WERI-Rb-1 (cell line): ENCODE data around the gene MAGEA10.
"Not testable (repeated sequence)": the region's sequence is repeated elsewhere in the genome, so short reads cannot be mapped to it uniquely, and the experiment has no call there.

ENCODE experiments used
- DNase-seq: peaks from one replicate; pipeline ENCODE4 v3.0.0-alpha.2; 2020
- H3K27ac ChIP-seq: fragments of 250-450 bp; sonication (Bioruptor Pico); 2 replicates; pipeline ENCODE4 v1.5.1; 2020; ENCODE audit warnings: mild to moderate bottlenecking, moderate library complexity
- H3K27me3 ChIP-seq: fragments of 250-450 bp; sonication (Bioruptor Pico); 2 replicates; pipeline ENCODE4 v1.5.1; 2021; ENCODE audit warnings: mild to moderate bottlenecking, low read depth, moderate library complexity; ENCODE audit not compliant: insufficient read depth, severe bottlenecking
- H3K36me3 ChIP-seq: fragments of 250-450 bp; sonication (Bioruptor Pico); 2 replicates; pipeline ENCODE4 v1.5.1; 2020; ENCODE audit warnings: mild to moderate bottlenecking, moderate library complexity
- H3K4me3 ChIP-seq: 2 replicates; pipeline ENCODE4 v1.5.1; 2011; ENCODE audit warnings: low read depth, mild to moderate bottlenecking, control low read depth, low read length
- H3K9me3 ChIP-seq: fragments of 250-450 bp; sonication (Bioruptor Pico); 2 replicates; pipeline ENCODE4 v1.5.1; 2021; ENCODE audit warnings: mild to moderate bottlenecking, moderate library complexity; ENCODE audit not compliant: severe bottlenecking
- CTCF ChIP-seq: IDR thresholded peaks from 2 replicates; pipeline ENCODE4 v1.5.1; 2011; ENCODE audit warnings: low read depth, mild to moderate bottlenecking, control low read depth, inconsistent platforms, low read length

The MAGEA10 gene

DNA sequence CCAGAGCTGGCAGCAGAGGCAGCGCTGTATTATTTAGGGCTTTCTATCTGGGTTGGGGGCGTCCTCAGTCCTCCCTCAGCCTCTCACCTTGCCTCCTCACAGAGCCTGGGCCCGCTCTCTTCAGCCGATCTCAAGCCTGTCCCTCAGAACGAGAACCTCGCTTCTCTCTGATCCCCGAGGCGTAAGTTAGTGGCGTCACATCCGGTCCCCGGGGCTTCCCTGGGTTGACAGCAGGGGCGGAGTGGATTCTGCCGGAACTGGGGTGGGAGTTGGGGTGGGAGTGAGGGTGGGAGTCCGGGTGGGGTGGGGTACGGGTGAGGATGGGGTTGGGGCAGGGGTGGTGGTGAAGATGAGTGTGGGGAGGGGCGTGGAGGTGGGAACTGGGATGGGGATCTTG lies at the start of gene MAGEA10:
Gene MAGEA10, minus strand, starts transcription at position 190 of the 397 bp plus-strand sequence. CDS start 2,957 bp downstream, outside the sequence.
- TF ChIP-seq CTCF, result no peak
- H3K4me3 ChIP-seq, result no peak within 1 kb of the TSS
- no peaks in the 10 kb centered on the region for H3K36me3 ChIP-seq
- H3K27ac ChIP-seq, result no peak within 1 kb of the TSS
- peaks cover 76% of the 10 kb centered on the region for H3K27me3 ChIP-seq
- DNase-seq, result no peak
- no peaks in the 10 kb centered on the region for H3K9me3 ChIP-seq

- H3K9me3 ChIP-seq, result peaks cover 3% of the 10 kb centered on the region
- H3K27ac ChIP-seq, result no peak overlapping the region
- H3K36me3 ChIP-seq, result no peaks in the 10 kb centered on the region
- DNase-seq, result no peak
- H3K4me3 ChIP-seq, result no peak overlapping the region
- H3K27me3 ChIP-seq, result peaks cover 26% of the 10 kb centered on the region
- TF ChIP-seq CTCF, result no peak
These were observed 39.3 kb upstream of the MAGEA10 start for GRCh38 chrX:152177497-152178269.

DNA sequence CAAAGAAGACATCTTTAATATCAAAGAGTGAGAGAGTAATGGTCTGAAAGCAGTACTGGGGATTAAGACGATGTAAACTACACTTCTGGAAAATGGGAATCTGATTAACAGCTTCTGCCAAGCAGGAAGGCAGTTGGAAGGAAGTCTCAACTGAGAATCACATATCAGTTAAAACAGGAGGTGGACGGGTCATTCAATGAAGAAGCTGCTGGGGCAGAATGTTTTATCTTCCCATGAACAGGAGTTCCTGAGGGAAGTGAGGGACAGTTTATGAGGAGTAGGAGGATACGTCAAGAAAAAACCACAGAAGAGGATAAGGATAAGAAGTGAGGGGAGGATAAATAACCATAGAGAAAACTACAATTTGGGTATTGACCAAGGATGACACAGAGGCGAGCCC lies 38.7 kb upstream of the MAGEA10 start:
- no peak for TF ChIP-seq CTCF
- H3K27me3 ChIP-seq, result peaks cover 31% of the 10 kb centered on the region
- no peak overlapping the region for H3K27ac ChIP-seq
- no peaks in the 10 kb centered on the region for H3K36me3 ChIP-seq
- no peak overlapping the region for H3K4me3 ChIP-seq
- DNase-seq, result no peak
- peaks cover 3% of the 10 kb centered on the region for H3K9me3 ChIP-seq

GRCh38 chrX:152175892-152176291 lies 37.5 kb upstream of the MAGEA10 start:
- H3K9me3 ChIP-seq, H3K36me3 ChIP-seq, DNase-seq, H3K27ac ChIP-seq, H3K4me3 ChIP-seq: not testable (repeated sequence)
- peaks cover 43% of the 10 kb centered on the region for H3K27me3 ChIP-seq

- not testable (repeated sequence) for H3K27ac ChIP-seq, H3K9me3 ChIP-seq, H3K36me3 ChIP-seq, DNase-seq, H3K4me3 ChIP-seq
- H3K27me3 ChIP-seq, result peaks cover 52% of the 10 kb centered on the region
These were observed 35.5 kb upstream of the MAGEA10 start for GRCh38 chrX:152173923-152174322.

DNA sequence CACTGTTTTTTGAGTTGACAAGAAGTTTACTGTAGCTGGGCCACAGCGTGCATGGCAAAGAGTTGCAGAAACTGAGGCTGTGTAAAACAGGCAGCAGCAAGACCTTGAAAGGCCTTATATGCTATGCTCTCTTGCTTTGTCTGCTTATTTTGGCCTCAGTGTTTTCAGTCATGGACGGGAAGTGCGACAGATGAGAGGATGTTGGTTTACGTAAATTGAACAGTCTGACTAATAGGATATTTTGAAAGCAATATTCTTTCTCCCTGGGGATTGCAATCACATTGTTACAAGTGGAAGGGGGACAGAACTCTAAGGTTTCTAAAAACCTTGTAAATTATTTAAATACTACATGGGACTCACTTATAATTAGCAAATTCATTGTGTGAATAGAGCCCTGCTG lies 32.2 kb upstream of the MAGEA10 start:
- no peak for TF ChIP-seq CTCF
- Histone ChIP-seq H3K27ac (no peak overlapping the region), H3K27me3 (peaks cover 75% of the 10 kb centered on the region), H3K9me3 (peaks cover 3% of the 10 kb centered on the region), H3K36me3 (no peaks in the 10 kb centered on the region), H3K4me3 (no peak overlapping the region)
- DNase-seq, result no peak
